ENCODE results near the gene GRAMD4. TPM values are rescaled to one million over a fixed set of nuclear protein-coding genes. Genes with fewer than 3 reads are reported as not detected.

The GRAMD4 gene
- total RNA-seq, 1 experiment from 2014 or later: 38.2 TPM

GRCh38 chr22:46598737-46599424, 21.3 kb upstream of the GRAMD4 start:
- no peak for DNase-seq
- no peak overlapping the region for H3K4me2 ChIP-seq
- peaks cover 42% of the 10 kb centered on the region for H4K20me1 ChIP-seq (ENCODE audit: insufficient read depth)
- BruUV-seq (replicated peaks): no TSS peak
- no peak for TF ChIP-seq CTCF (conservative IDR thresholded peaks at IDR 0.05)
- TF ChIP-seq EZH2 (IDR thresholded peaks at IDR 0.05; ENCODE audit: low read depth): no peak
- H3K4me1 ChIP-seq (replicated peaks; ENCODE audit: insufficient read depth): peaks cover 33% of the 10 kb centered on the region
- H2AFZ ChIP-seq: no peak overlapping the region
- peaks cover 20% of the 10 kb centered on the region; the same call in 1 of the 2 replicates for H3K79me2 ChIP-seq (ENCODE audit: low read depth)
- no peaks in the 10 kb centered on the region for H3K36me3 ChIP-seq (ENCODE audit: low read depth)
- H3K9me3 ChIP-seq (ENCODE audit: insufficient read depth, low read depth): no peaks in the 10 kb centered on the region
- H3K4me3 ChIP-seq: no peak overlapping the region
- H3K27me3 ChIP-seq (ENCODE audit: insufficient read depth, low read depth): no peaks in the 10 kb centered on the region
- POLR2A ChIA-PET (ENCODE audit: unreplicated experiment): no interaction called here
- H3F3A ChIP-seq (ENCODE audit: insufficient read depth, low read depth): peaks cover 26% of the 10 kb centered on the region
- H3K9me2 ChIP-seq (ENCODE audit: insufficient read depth): no peaks in the 10 kb centered on the region
- intact Hi-C loops (cut with micrococcal nuclease; ENCODE audit: unreplicated experiment): loop anchor here (5.0 kb wide), 1 partner anchor 153 kb away; no protein-coding TSS in a partner anchor
- H3K27ac ChIP-seq: no peak overlapping the region
- CTCF ChIA-PET: no interaction called here

- no TSS peak for BruUV-seq (replicated peaks)
- H3K9me2 ChIP-seq (ENCODE audit: insufficient read depth): no peaks in the 10 kb centered on the region
- POLR2A ChIA-PET (ENCODE audit: unreplicated experiment): no interaction called here
- H3K4me1 ChIP-seq (replicated peaks; ENCODE audit: insufficient read depth): peaks cover 30% of the 10 kb centered on the region
- no peaks in the 10 kb centered on the region for H3K27me3 ChIP-seq (ENCODE audit: insufficient read depth, low read depth)
- CTCF ChIA-PET: no interaction called here
- peaks cover 45% of the 10 kb centered on the region for H4K20me1 ChIP-seq (ENCODE audit: insufficient read depth)
- no peak overlapping the region for H3K4me2 ChIP-seq
- H3F3A ChIP-seq (ENCODE audit: insufficient read depth, low read depth): peaks cover 26% of the 10 kb centered on the region
- TF ChIP-seq CTCF (conservative IDR thresholded peaks at IDR 0.05) (no peak), EZH2 (IDR thresholded peaks at IDR 0.05; ENCODE audit: low read depth) (no peak)
- H2AFZ ChIP-seq: no peak overlapping the region
- no peak overlapping the region for H3K27ac ChIP-seq
- H3K79me2 ChIP-seq (ENCODE audit: low read depth): peaks cover 24% of the 10 kb centered on the region
- no peaks in the 10 kb centered on the region for H3K9me3 ChIP-seq (ENCODE audit: insufficient read depth, low read depth)
- no peak overlapping the region for H3K4me3 ChIP-seq
- DNase-seq: no peak
- intact Hi-C loops (cut with micrococcal nuclease; ENCODE audit: unreplicated experiment): no loop called here
- H3K36me3 ChIP-seq (ENCODE audit: low read depth): no peaks in the 10 kb centered on the region
Observed at GRCh38 chr22:46600273-46600796, 19.9 kb upstream of the GRAMD4 start.

- CTCF ChIA-PET: no interaction called here
- Histone ChIP-seq H3F3A (ENCODE audit: insufficient read depth, low read depth) (peaks cover 11% of the 10 kb centered on the region), H2AFZ (no peak overlapping the region), H4K20me1 (ENCODE audit: insufficient read depth) (peaks cover 37% of the 10 kb centered on the region), H3K4me1 (replicated peaks; ENCODE audit: insufficient read depth) (peaks cover 14% of the 10 kb centered on the region), H3K36me3 (ENCODE audit: low read depth) (no peaks in the 10 kb centered on the region), H3K27me3 (ENCODE audit: insufficient read depth, low read depth) (no peaks in the 10 kb centered on the region), H3K9me2 (ENCODE audit: insufficient read depth) (no peaks in the 10 kb centered on the region), H3K4me3 (no peak overlapping the region), H3K79me2 (ENCODE audit: low read depth) (peaks cover 29% of the 10 kb centered on the region), H3K27ac (no peak overlapping the region), H3K4me2 (no peak overlapping the region), H3K9me3 (ENCODE audit: insufficient read depth, low read depth) (no peaks in the 10 kb centered on the region)
- BruUV-seq (replicated peaks): no TSS peak
- DNase-seq: no peak
- POLR2A ChIA-PET (ENCODE audit: unreplicated experiment): no interaction called here
- no peak for TF ChIP-seq CTCF (conservative IDR thresholded peaks at IDR 0.05)
- no peak for TF ChIP-seq EZH2 (IDR thresholded peaks at IDR 0.05; ENCODE audit: low read depth)
- intact Hi-C loops (cut with micrococcal nuclease; ENCODE audit: unreplicated experiment): no loop called here
Observed at GRCh38 chr22:46602025-46602424, 18.2 kb upstream of the GRAMD4 start.
